Nephron progenitor cell (in vitro differentiated cells): ENCODE measurements around the gene RNF123.

Experiments
- DNase-seq: peaks from one replicate; pipeline ENCODE4 v3.0.0; 2021
- H3K27ac Mint-ChIP-seq: 2 replicates; pipeline ENCODE4 v1.8.0; 2021; ENCODE audit warnings: mild to moderate bottlenecking, moderate library complexity, mixed read lengths
- H3K27me3 Mint-ChIP-seq: 2 replicates; pipeline ENCODE4 v1.8.0; 2021; ENCODE audit warnings: mild to moderate bottlenecking, low read depth, mixed read lengths; ENCODE audit not compliant: poor library complexity
- H3K36me3 Mint-ChIP-seq: 2 replicates; pipeline ENCODE4 v1.8.0; 2021; ENCODE audit warnings: low read depth, mixed read lengths
- H3K4me1 Mint-ChIP-seq: 2 replicates; pipeline ENCODE4 v1.8.0; 2021; ENCODE audit warnings: mixed read lengths
- H3K4me3 Mint-ChIP-seq: 2 replicates; pipeline ENCODE4 v1.8.0; 2021; ENCODE audit warnings: mild to moderate bottlenecking, moderate library complexity, mixed read lengths
- H3K9me3 Mint-ChIP-seq: 2 replicates; pipeline ENCODE4 v1.8.0; 2021; ENCODE audit warnings: mild to moderate bottlenecking, moderate library complexity, mixed read lengths
- TF ChIP-seq, protein P1 (sequence below): fragments of 200-600 bp; sonication (generic); IDR thresholded peaks from 2 replicates; pipeline ENCODE4 v1.5.0; 2021; ENCODE audit warnings: antibody characterized with exemption

Gene RNF123

DNA sequence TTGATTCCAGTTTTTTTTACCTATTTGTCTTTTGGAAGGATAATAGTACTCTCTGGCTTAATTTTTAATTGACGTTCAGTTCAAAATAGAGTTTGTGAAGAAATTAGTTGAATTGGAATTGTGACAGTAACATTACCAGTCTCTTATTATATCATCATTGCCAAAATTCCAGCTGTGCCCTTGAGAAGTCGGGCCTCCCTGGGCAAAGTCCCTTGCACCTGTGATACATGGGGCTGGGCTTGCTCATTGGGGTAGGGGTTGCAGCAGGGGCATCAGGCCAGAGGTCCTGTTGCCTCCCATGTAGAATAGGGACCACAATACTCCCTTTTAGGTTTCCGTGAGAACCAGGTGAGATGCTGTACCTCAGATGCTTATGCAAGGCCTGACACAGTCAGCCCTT lies 43.1 kb upstream of the RNF123 start:
- DNase-seq = no peak
- TF ChIP-seq, protein P1, sequence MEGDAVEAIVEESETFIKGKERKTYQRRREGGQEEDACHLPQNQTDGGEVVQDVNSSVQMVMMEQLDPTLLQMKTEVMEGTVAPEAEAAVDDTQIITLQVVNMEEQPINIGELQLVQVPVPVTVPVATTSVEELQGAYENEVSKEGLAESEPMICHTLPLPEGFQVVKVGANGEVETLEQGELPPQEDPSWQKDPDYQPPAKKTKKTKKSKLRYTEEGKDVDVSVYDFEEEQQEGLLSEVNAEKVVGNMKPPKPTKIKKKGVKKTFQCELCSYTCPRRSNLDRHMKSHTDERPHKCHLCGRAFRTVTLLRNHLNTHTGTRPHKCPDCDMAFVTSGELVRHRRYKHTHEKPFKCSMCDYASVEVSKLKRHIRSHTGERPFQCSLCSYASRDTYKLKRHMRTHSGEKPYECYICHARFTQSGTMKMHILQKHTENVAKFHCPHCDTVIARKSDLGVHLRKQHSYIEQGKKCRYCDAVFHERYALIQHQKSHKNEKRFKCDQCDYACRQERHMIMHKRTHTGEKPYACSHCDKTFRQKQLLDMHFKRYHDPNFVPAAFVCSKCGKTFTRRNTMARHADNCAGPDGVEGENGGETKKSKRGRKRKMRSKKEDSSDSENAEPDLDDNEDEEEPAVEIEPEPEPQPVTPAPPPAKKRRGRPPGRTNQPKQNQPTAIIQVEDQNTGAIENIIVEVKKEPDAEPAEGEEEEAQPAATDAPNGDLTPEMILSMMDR = no peak
- no peak overlapping the region for H3K4me3 Mint-ChIP-seq
- no peaks in the 10 kb centered on the region for H3K9me3 Mint-ChIP-seq
- H3K36me3 Mint-ChIP-seq = no peaks in the 10 kb centered on the region
- H3K27me3 Mint-ChIP-seq = peaks cover 8% of the 10 kb centered on the region
- H3K4me1 Mint-ChIP-seq = peaks cover 35% of the 10 kb centered on the region
- H3K27ac Mint-ChIP-seq = no peak overlapping the region

DNA sequence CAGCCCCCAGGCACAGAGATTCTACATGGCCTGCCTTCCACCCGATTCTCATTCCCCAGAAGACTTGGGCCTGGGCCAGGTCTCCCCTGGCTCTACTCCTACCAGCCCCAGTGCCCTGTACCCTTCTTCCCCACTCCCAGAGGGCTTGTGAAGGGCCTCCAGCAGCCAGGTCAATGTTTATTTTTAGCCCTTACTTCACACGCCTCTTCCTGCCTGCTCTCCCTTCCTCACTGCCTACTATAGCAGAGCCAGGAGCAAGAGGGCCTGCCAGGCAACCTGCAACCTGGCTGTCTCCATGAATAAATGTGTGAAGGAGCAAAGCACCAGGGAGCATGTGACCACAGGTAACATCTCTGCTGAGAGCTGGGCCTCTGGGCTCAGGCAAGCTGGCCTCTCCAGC lies 41.6 kb upstream of the RNF123 start:
- TF ChIP-seq, protein P1 = no peak
- no peaks in the 10 kb centered on the region for H3K9me3 Mint-ChIP-seq
- no peak for DNase-seq
- no peak overlapping the region for H3K4me3 Mint-ChIP-seq
- no peak overlapping the region for H3K27ac Mint-ChIP-seq
- H3K36me3 Mint-ChIP-seq = no peaks in the 10 kb centered on the region
- peaks cover 8% of the 10 kb centered on the region for H3K27me3 Mint-ChIP-seq
- peaks cover 46% of the 10 kb centered on the region for H3K4me1 Mint-ChIP-seq

DNA sequence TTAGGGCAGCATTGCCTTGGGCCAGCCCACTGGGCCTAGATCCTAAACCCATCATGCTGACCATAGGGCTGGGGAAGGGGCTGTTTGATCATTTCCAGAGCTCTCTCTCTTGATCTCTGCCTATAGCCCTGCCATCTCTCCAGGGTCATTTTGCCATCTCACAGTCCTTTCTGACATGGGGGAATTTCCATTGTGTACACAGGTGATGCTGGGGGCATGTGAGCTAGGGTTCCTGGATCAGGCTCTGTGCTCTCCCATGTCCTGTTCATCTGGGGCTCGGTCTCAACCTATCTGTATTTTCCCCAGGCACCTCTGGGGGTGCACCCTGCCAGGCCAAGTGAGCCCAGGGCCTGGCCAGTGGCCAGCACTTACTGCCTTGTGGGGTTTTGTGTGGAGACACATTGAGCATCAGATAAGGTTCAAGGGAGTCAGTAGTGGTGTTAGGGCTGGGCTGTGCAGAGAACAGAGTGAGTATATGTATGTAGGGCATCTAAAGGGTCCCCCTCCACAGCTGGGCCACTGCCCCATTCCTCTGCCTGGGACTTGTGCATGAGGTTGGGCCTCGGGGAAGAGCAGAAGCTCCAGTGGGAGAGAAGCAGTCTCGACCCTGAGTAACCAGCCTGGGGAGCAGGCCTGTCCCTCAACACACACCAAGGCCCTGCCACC lies 40.9 kb upstream of the RNF123 start:
- Mint-ChIP-seq H3K4me3 (no peak overlapping the region), H3K4me1 (peaks cover 54% of the 10 kb centered on the region), H3K36me3 (no peaks in the 10 kb centered on the region), H3K9me3 (no peaks in the 10 kb centered on the region), H3K27ac (no peak overlapping the region), H3K27me3 (peaks cover 8% of the 10 kb centered on the region)
- DNase-seq = no peak
- TF ChIP-seq, protein P1 = no peak

DNA sequence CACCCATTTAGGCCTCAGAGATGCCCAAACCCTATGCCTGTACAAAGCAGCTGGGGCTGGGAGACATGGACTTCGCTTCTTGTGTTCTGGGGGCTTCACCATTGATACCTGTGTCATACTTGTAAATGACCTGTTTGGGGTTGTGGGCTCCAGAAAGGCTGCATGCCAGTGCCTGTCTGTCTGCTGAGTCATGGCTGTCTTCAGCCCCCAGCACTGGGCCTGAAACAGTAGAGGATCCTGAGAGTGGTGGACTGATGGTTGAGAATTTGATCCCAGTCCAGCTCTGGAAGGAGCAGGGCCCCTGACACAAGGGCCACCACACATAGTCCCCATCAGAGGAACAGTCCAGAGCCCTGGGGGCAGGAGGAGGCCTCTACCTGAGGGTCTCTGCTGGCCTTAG lies 39.8 kb upstream of the RNF123 start:
- Mint-ChIP-seq H3K27ac (no peak overlapping the region), H3K4me1 (peaks cover 61% of the 10 kb centered on the region)

DNA sequence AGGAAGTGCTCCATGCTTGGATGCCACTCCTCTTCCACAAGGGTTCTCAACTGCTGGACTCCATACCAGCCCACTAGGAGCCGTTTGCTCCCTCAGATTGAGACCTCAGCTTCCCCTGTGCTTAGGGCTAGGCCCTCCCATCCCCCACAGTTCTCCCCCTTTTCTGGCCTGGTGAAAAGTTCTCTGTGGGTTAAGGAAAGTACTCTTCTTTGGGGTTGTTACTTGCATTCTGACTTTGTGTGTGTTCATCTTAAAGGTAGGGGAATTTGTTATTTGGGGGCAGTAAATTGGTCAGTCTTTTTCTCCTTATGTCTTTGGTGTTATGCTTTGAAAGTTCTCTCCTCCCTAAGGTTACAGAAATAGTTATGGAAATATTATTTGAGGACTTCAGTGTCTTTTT lies 39.2 kb upstream of the RNF123 start:
- Mint-ChIP-seq H3K27ac (no peak overlapping the region), H3K4me1 (peaks cover 61% of the 10 kb centered on the region)

More for the DNA sequence above, 39.8 kb upstream of the RNF123 start:
- Mint-ChIP-seq H3K27me3 (peaks cover 3% of the 10 kb centered on the region), H3K4me3 (no peak overlapping the region), H3K36me3 (no peaks in the 10 kb centered on the region), H3K9me3 (no peaks in the 10 kb centered on the region)
- DNase-seq = no peak
- TF ChIP-seq, protein P1 = no peak

More for the DNA sequence above, 39.2 kb upstream of the RNF123 start:
- TF ChIP-seq, protein P1 = no peak
- no peaks in the 10 kb centered on the region for H3K9me3 Mint-ChIP-seq
- H3K4me3 Mint-ChIP-seq = no peak overlapping the region
- no peaks in the 10 kb centered on the region for H3K27me3 Mint-ChIP-seq
- no peaks in the 10 kb centered on the region for H3K36me3 Mint-ChIP-seq
- DNase-seq = no peak
